HG03025 (cell line): Measurements from ENCODE around the gene KPNA4.

ENCODE experiments used
- ATAC-seq: cut with Tn5 transposase; IDR thresholded peaks from one replicate; pipeline ENCODE4 v1.9.1; 2021; ENCODE audit warnings: mild to moderate bottlenecking, moderate library complexity; ENCODE audit not compliant: unreplicated experiment, low FRiP score

KPNA4 gene

GRCh38 chr3:160501325-160501724 is 64.0 kb downstream of the KPNA4 start:
- ATAC-seq = no peak

- no peak for ATAC-seq
Measured at GRCh38 chr3:160498202-160498601, 67.2 kb downstream of the KPNA4 start.

- ATAC-seq = no peak
Measured at GRCh38 chr3:160490166-160490565, 75.2 kb downstream of the KPNA4 start.

- ATAC-seq = no peak
Measured at GRCh38 chr3:160486459-160486869, 78.9 kb downstream of the KPNA4 start.

- ATAC-seq = no peak
Measured at GRCh38 chr3:160482796-160483195, 82.6 kb downstream of the KPNA4 start.

- no peak for ATAC-seq
Measured at GRCh38 chr3:160481856-160482255, 83.5 kb downstream of the KPNA4 start.

GRCh38 chr3:160480931-160481330 is 84.4 kb downstream of the KPNA4 start:
- ATAC-seq = no peak

GRCh38 chr3:160479376-160479775 is 86.0 kb downstream of the KPNA4 start:
- no peak for ATAC-seq

GRCh38 chr3:160478338-160478737 is 87.0 kb downstream of the KPNA4 start:
- no peak for ATAC-seq

- no peak for ATAC-seq
Measured at GRCh38 chr3:160477750-160478149, 87.6 kb downstream of the KPNA4 start.

GRCh38 chr3:160475884-160476283 is 89.5 kb downstream of the KPNA4 start:
- ATAC-seq = no peak

GRCh38 chr3:160475153-160475552 is 90.2 kb downstream of the KPNA4 start:
- ATAC-seq = no peak

GRCh38 chr3:160474416-160474838 is 90.9 kb downstream of the KPNA4 start:
- no peak for ATAC-seq

GRCh38 chr3:160473978-160474377 is 91.4 kb downstream of the KPNA4 start:
- ATAC-seq = no peak

GRCh38 chr3:160473221-160473620 is 92.2 kb downstream of the KPNA4 start:
- ATAC-seq = no peak

GRCh38 chr3:160472344-160472743 is 93.0 kb downstream of the KPNA4 start:
- no peak for ATAC-seq

- no peak for ATAC-seq
Measured at GRCh38 chr3:160471892-160472291, 93.5 kb downstream of the KPNA4 start.

- ATAC-seq = no peak
Measured at GRCh38 chr3:160470181-160470580, 95.2 kb downstream of the KPNA4 start.

GRCh38 chr3:160464971-160465370 is 100.4 kb downstream of the KPNA4 start:
- no peak for ATAC-seq

GRCh38 chr3:160464321-160464720 is 101.0 kb downstream of the KPNA4 start:
- ATAC-seq = no peak

GRCh38 chr3:160460033-160460432 is 105.3 kb downstream of the KPNA4 start:
- no peak for ATAC-seq

GRCh38 chr3:160459450-160459970 is 105.9 kb downstream of the KPNA4 start:
- ATAC-seq = no peak

GRCh38 chr3:160458151-160458550 is 107.2 kb downstream of the KPNA4 start:
- no peak for ATAC-seq
